GM23338 (cell line): Measurements from ENCODE around the gene ERO1A. TPM values are rescaled to one million over a fixed set of nuclear protein-coding genes. Genes with fewer than 3 reads are reported as not detected.

Experiments
- ATAC-seq: fragments of 200-7000 bp; cut with Tn5 transposase; 3 replicates; pipeline ENCODE4 v1.9.1; 2020
- DNase-seq: peaks from one replicate; pipeline ENCODE4 v3.0.0-alpha.2; 2015; ENCODE audit warnings: low spot score
- H2AFZ ChIP-seq: fragments of 200-600 bp; sonication (generic); 2 replicates; pipeline ENCODE4 v1.8.0; 2016; ENCODE audit warnings: antibody characterized with exemption, mild to moderate bottlenecking, moderate library complexity
- H3F3A ChIP-seq: fragments of 200-600 bp; sonication (generic); replicated peaks from 2 replicates; pipeline ENCODE4 v1.8.0; 2017; ENCODE audit warnings: antibody characterized with exemption, mixed run types, low read depth
- H3K27ac ChIP-seq: fragments of 200-600 bp; sonication (generic); 2 replicates; pipeline ENCODE4 v1.6.1; 2016; ENCODE audit warnings: low read depth
- H3K27me3 ChIP-seq: fragments of 200-600 bp; sonication (generic); 2 replicates; pipeline ENCODE4 v1.8.0; 2016; ENCODE audit warnings: mild to moderate bottlenecking, mixed run types, moderate library complexity; ENCODE audit not compliant: insufficient read depth
- H3K36me3 ChIP-seq: fragments of 200-600 bp; sonication (generic); 2 replicates; pipeline ENCODE4 v1.8.0; 2016; ENCODE audit warnings: mild to moderate bottlenecking; ENCODE audit not compliant: insufficient read depth
- H3K4me1 ChIP-seq: fragments of 200-600 bp; sonication (generic); 2 replicates; pipeline ENCODE4 v1.8.0; 2016; ENCODE audit warnings: mild to moderate bottlenecking, moderate library complexity; ENCODE audit not compliant: insufficient read depth
- H3K4me2 ChIP-seq: fragments of 200-600 bp; sonication (generic); 2 replicates; pipeline ENCODE4 v1.7.1; 2017; ENCODE audit warnings: mixed run types
- H3K4me3 ChIP-seq: fragments of 200-600 bp; sonication (generic); 2 replicates; pipeline ENCODE4 v1.6.1; 2016; ENCODE audit warnings: mixed run types
- H3K79me2 ChIP-seq: fragments of 200-600 bp; sonication (generic); replicated peaks from 2 replicates; pipeline ENCODE4 v1.8.0; 2017; ENCODE audit warnings: mild to moderate bottlenecking; ENCODE audit not compliant: insufficient read depth
- H3K9me2 ChIP-seq: fragments of 200-600 bp; sonication (generic); 2 replicates; pipeline ENCODE4 v1.8.0; 2017; ENCODE audit not compliant: insufficient read depth
- H4K20me1 ChIP-seq: fragments of 200-600 bp; sonication (generic); replicated peaks from 2 replicates; pipeline ENCODE4 v1.8.0; 2017; ENCODE audit warnings: mild to moderate bottlenecking; ENCODE audit not compliant: insufficient read depth
- H3K27ac Mint-ChIP-seq: 2 replicates; pipeline ENCODE4 v1.8.0; 2020; ENCODE audit warnings: inconsistent platforms, mild to moderate bottlenecking, moderate library complexity, mixed read lengths
- H3K27me3 Mint-ChIP-seq: 3 replicates; pipeline ENCODE4 v1.8.0; 2022; ENCODE audit warnings: low read depth, mild to moderate bottlenecking, moderate library complexity, mixed read lengths, inconsistent platforms; ENCODE audit not compliant: insufficient read depth, poor library complexity
- H3K36me3 Mint-ChIP-seq: 3 replicates; pipeline ENCODE4 v1.8.0; 2021; ENCODE audit warnings: low read depth, mild to moderate bottlenecking, inconsistent platforms, moderate library complexity, mixed read lengths
- H3K4me1 Mint-ChIP-seq: 3 replicates; pipeline ENCODE4 v1.8.0; 2020; ENCODE audit warnings: mild to moderate bottlenecking, inconsistent platforms, mixed read lengths
- H3K4me3 Mint-ChIP-seq: 3 replicates; pipeline ENCODE4 v1.8.0; 2021; ENCODE audit warnings: moderate library complexity, mild to moderate bottlenecking, inconsistent platforms, mixed read lengths
- H3K9me3 Mint-ChIP-seq: 3 replicates; pipeline ENCODE4 v1.8.0; 2020; ENCODE audit warnings: moderate library complexity, mild to moderate bottlenecking, inconsistent platforms, mixed read lengths
- ETS1 ChIP-seq: IDR thresholded peaks from 2 replicates; pipeline ENCODE4 v1.6.1; 2016; ENCODE audit warnings: antibody characterized with exemption
- EZH2phosphoT487 ChIP-seq: fragments of 200-600 bp; sonication (generic); IDR thresholded peaks from one replicate; pipeline ENCODE4 v1.8.1; 2018; ENCODE audit warnings: antibody characterized with exemption; ENCODE audit not compliant: unreplicated experiment
- JUNB ChIP-seq: IDR thresholded peaks from one replicate; pipeline ENCODE4 v1.6.1; 2016; ENCODE audit warnings: antibody characterized with exemption; ENCODE audit not compliant: unreplicated experiment
- NANOG ChIP-seq: IDR thresholded peaks from 2 replicates; pipeline ENCODE4 v1.6.1; 2016; ENCODE audit warnings: antibody characterized with exemption, borderline replicate concordance
- POLR2AphosphoS5 ChIP-seq: IDR thresholded peaks from 2 replicates; pipeline ENCODE4 v1.6.1; 2016; ENCODE audit warnings: antibody characterized with exemption, low read depth
- STAT1 ChIP-seq: IDR thresholded peaks from one replicate; pipeline ENCODE4 v1.6.1; 2016; ENCODE audit warnings: antibody characterized with exemption; ENCODE audit not compliant: unreplicated experiment
- ZNF114 ChIP-seq: fragments of 250-450 bp; sonication (Bioruptor Pico); IDR thresholded peaks from 2 replicates; pipeline ENCODE4 v1.5.0; 2020; ENCODE audit warnings: mild to moderate bottlenecking, moderate library complexity
- ZNF331 ChIP-seq: fragments of 250-450 bp; sonication (Bioruptor Pico); IDR thresholded peaks from 2 replicates; pipeline ENCODE4 v1.5.0; 2020; ENCODE audit warnings: low read depth, mild to moderate bottlenecking, moderate library complexity
- ZNF462 ChIP-seq: fragments of 250-450 bp; sonication (Bioruptor Pico); IDR thresholded peaks from 2 replicates; pipeline ENCODE4 v1.5.0; 2020; ENCODE audit warnings: mild to moderate bottlenecking, moderate library complexity
- polyA plus RNA-seq: library from polyadenylated mRNA; unstranded; fragments of >200 nt; fragmentation: Nextera tagmentation; extraction: Ambion mirVana; gene quantifications from 2 replicates; pipeline ENCODE4 v1.2.1, GENCODE V29; 2016
- total RNA-seq: library from RNA; depleted of rRNA; stranded (reverse); fragments of >200 nt; shearing (Covaris generic); gene quantifications from 2 replicates; pipeline ENCODE4 v1.2.3, GENCODE V29; 2014
- TF ChIP-seq, protein P1 (sequence below): IDR thresholded peaks from one replicate; pipeline ENCODE4 v1.6.1; 2018; ENCODE audit warnings: antibody characterized with exemption; ENCODE audit not compliant: unreplicated experiment

Gene ERO1A
- total and polyA plus RNA-seq, 2 experiments from 2014 or later, result 25.2 to 44.7 TPM

DNA sequence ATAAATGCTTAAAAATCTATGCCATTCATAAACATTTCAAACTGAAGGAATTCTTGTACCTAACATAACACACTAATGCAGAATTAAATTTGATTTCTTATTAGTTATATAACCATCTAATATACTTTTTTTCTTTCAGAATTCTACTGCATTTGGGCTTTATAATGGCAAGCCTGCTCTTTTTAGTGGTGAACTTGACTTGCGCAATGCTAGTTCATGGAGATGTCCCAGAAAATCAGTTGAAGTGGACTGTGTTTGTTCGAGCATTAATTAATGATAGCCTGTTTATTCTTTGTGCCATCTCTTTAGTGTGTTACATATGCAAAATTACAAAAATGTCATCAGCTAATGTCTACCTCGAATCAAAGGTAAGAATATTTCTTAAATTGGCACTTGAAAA lies 95.4 kb downstream of the ERO1A start (continued):
- TF ChIP-seq ZNF462 (CRISPR knock-in tag) (no peak), NANOG (no peak), ZNF331 (CRISPR knock-in tag) (no peak)

- ATAC-seq (no peak), DNase-seq (no peak)
- Mint-ChIP-seq H3K27me3 (no peaks in the 10 kb centered on the region), H3K27ac (no peak overlapping the region), H3K4me1 (peaks cover 2% of the 10 kb centered on the region; the same call in 2 of the 3 replicates), H3K36me3 (peaks cover 15% of the 10 kb centered on the region), H3K9me3 (peaks cover 14% of the 10 kb centered on the region; the same call in 2 of the 3 replicates), H3K4me3 (no peak overlapping the region)
- H3K4me3 ChIP-seq, result no peak overlapping the region
- H3K79me2 ChIP-seq, result no peaks in the 10 kb centered on the region
- H3K27ac ChIP-seq, result no peak overlapping the region
- H4K20me1 ChIP-seq, result no peaks in the 10 kb centered on the region
- no peaks in the 10 kb centered on the region for H3K27me3 ChIP-seq
- H3F3A ChIP-seq, result no peaks in the 10 kb centered on the region
- no peaks in the 10 kb centered on the region for H3K36me3 ChIP-seq
- no peak overlapping the region for H3K4me2 ChIP-seq
- 0 out of 2 replicates have a peak, but pooled peaks cover 2% of the 10 kb centered on the region for H3K4me1 ChIP-seq
- 0 out of 2 replicates have a peak, but pooled peaks cover 7% of the 10 kb centered on the region for H3K9me2 ChIP-seq
- no peak overlapping the region for H2AFZ ChIP-seq
- TF ChIP-seq JUNB (no peak), STAT1 (no peak), ZNF114 (CRISPR knock-in tag) (no peak), ETS1 (no peak), POLR2AphosphoS5 (no peak), EZH2phosphoT487 (no peak)
- TF ChIP-seq, protein P1, sequence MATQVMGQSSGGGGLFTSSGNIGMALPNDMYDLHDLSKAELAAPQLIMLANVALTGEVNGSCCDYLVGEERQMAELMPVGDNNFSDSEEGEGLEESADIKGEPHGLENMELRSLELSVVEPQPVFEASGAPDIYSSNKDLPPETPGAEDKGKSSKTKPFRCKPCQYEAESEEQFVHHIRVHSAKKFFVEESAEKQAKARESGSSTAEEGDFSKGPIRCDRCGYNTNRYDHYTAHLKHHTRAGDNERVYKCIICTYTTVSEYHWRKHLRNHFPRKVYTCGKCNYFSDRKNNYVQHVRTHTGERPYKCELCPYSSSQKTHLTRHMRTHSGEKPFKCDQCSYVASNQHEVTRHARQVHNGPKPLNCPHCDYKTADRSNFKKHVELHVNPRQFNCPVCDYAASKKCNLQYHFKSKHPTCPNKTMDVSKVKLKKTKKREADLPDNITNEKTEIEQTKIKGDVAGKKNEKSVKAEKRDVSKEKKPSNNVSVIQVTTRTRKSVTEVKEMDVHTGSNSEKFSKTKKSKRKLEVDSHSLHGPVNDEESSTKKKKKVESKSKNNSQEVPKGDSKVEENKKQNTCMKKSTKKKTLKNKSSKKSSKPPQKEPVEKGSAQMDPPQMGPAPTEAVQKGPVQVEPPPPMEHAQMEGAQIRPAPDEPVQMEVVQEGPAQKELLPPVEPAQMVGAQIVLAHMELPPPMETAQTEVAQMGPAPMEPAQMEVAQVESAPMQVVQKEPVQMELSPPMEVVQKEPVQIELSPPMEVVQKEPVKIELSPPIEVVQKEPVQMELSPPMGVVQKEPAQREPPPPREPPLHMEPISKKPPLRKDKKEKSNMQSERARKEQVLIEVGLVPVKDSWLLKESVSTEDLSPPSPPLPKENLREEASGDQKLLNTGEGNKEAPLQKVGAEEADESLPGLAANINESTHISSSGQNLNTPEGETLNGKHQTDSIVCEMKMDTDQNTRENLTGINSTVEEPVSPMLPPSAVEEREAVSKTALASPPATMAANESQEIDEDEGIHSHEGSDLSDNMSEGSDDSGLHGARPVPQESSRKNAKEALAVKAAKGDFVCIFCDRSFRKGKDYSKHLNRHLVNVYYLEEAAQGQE, result no peak
These were observed 96.8 kb downstream of the ERO1A start for GRCh38 chr14:52598568-52598967.
